C4-2B (cell line): ENCODE measurements around the gene CCDC110.
"Not testable (repeated sequence)": the region's sequence is repeated elsewhere in the genome, so short reads cannot be mapped to it uniquely, and the experiment has no call there.

ENCODE experiments used
- H3K27ac ChIP-seq: fragments of 450-650 bp; 2 replicates; pipeline ENCODE4 v1.5.1; 2017
- CTCF ChIP-seq: fragments of 450-650 bp; conservative IDR thresholded peaks from 2 replicates; pipeline ENCODE4 v1.5.1; 2017; ENCODE audit warnings: mild to moderate bottlenecking
- ZFX ChIP-seq: fragments of 450-650 bp; IDR thresholded peaks from 2 replicates; pipeline ENCODE4 v1.6.1; 2017

CCDC110 gene

DNA sequence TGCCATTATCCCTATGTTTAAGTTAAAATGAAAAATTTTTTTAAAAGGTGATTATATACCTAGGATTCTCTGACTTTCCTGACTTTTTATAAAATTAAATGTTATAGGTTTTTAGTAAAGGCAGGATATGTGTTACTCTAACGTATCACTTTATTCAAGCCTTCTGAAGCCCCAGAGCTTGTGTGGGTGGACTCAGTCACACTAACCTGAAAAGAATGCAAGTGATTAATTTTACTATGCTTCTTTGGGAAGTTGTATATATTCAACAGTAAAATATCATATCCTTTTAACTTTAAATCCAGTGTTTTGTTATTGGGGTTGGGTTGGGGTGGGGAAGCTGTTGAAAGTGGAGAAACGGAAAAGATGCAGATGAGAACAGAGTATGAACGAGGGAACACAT is 41.0 kb upstream of the CCDC110 start:
- H3K27ac ChIP-seq, result no peak overlapping the region; the same call in 1 of the 2 replicates
- TF ChIP-seq CTCF, result no peak

GRCh38 chr4:185511243-185511642 is 39.7 kb upstream of the CCDC110 start:
- H3K27ac ChIP-seq, result not testable (repeated sequence)

DNA sequence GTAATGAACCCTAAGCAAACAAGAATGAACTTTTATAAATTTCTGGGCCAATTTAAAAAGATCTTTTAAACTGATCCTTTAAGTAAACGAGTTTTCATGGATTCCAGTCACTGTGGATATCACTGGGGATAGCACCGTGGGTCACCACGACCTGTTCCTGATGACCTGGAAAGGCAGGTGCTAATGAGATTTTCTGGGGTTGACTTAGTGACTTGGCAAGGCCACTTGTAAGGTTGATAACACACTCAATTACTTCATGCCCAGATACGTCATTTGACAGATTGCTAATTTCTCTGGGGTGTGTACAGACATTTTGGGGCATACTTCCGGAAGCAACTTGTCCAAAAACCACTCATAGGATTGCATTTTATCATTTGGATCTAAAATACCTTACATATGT is 39.3 kb upstream of the CCDC110 start:
- no peak for TF ChIP-seq ZFX
- no peak for TF ChIP-seq CTCF
- no peak overlapping the region for H3K27ac ChIP-seq

GRCh38 chr4:185508181-185508580 is 36.6 kb upstream of the CCDC110 start:
- TF ChIP-seq ZFX, result no peak
- TF ChIP-seq CTCF, result no peak
- no peak overlapping the region for H3K27ac ChIP-seq

- no peak overlapping the region for H3K27ac ChIP-seq
- TF ChIP-seq CTCF, result no peak
- TF ChIP-seq ZFX, result no peak
These were observed 34.9 kb upstream of the CCDC110 start for GRCh38 chr4:185506422-185506821.

DNA sequence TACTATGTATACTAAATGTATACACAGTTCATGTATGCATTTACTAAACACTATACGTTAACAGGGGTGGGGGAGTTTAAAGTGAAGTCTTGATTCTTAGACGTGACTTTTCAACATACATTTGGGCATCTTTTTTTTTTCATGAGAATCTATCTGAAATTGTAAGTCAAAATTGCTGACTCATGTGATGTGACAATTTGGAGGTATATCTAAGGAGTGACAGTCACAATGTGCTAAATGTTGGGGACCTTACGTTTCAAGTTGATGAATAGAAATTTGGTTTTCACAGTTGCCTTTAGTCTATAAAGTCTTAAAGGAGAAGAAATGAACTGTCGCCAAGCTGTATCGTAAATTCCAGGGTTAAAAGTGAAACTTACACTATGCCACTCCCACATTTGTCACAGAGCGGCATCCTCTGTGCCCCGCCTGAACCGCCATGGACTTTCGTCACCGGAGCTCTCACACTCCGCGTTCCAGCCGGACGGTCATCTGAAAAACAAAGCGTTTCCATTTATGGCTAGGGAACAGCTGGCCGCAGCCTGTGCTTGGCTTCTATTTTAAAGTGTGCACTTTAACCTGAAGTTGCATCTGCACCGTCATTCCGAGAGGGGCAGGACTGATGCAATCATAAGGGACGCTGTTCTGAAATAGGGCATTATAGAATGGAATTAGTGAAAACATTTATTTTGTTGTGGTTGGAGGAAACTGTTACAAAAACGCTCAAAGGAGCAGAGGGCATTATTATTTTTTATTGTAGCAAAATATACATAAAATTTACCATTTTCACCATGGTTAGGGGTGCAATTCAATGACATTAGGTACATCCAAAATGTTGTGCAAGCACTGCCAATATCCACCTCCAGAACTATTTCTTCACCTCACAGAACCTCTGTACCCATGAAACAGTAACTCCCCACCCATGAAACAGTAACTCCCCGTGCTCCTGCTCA is 32.8 kb upstream of the CCDC110 start:
- no peak for TF ChIP-seq CTCF
- no peak for TF ChIP-seq ZFX
- H3K27ac ChIP-seq, result no peak overlapping the region

DNA sequence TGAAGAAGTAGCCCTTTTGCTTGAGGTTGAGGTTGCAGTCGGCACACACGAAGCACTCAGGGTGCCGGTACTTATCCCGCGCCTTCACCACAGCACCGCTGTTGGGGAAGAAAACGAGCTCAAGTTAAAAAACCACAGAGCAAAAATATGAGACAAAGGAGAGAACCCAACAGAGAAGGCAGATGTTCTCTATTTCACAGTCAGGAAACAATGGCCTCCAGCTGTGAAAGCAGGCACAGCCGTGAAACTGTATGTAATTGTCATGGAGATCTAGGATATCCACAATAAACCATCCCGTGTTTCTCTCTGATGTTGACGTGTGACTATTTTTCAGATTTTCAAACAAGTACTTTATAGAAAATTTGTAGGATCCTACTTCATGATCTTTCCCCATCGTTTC is 30.9 kb upstream of the CCDC110 start:
- no peak overlapping the region for H3K27ac ChIP-seq
- TF ChIP-seq CTCF (no peak), ZFX (no peak)

DNA sequence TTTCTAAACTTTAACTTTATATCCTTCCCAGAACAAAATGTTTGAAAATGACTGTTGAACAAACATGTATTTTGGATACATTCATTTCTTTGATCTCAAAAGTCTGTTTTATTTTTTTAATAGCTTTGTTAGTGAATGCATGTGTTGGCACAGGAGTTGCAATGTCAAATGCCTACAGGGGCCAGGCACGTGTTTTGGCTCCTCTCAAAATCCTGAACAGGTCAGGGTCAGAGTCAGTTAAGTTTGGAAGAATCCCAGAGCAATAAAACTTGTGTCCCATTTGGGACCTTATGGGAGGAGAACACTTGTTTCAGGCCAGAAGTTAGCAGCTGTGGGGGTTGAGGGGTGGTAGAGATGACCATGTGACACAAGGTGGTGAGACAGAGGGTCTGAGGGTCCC is 29.0 kb upstream of the CCDC110 start:
- TF ChIP-seq CTCF (no peak), ZFX (no peak)

More for the DNA sequence above, 29.0 kb upstream of the CCDC110 start:
- H3K27ac ChIP-seq, result no peak overlapping the region; the same call in 1 of the 2 replicates
